ENCODE data around the gene RAD50.
"Not testable (repeated sequence)": the region's sequence is repeated elsewhere in the genome, so short reads cannot be mapped to it uniquely, and the experiment has no call there.

Gene RAD50

DNA sequence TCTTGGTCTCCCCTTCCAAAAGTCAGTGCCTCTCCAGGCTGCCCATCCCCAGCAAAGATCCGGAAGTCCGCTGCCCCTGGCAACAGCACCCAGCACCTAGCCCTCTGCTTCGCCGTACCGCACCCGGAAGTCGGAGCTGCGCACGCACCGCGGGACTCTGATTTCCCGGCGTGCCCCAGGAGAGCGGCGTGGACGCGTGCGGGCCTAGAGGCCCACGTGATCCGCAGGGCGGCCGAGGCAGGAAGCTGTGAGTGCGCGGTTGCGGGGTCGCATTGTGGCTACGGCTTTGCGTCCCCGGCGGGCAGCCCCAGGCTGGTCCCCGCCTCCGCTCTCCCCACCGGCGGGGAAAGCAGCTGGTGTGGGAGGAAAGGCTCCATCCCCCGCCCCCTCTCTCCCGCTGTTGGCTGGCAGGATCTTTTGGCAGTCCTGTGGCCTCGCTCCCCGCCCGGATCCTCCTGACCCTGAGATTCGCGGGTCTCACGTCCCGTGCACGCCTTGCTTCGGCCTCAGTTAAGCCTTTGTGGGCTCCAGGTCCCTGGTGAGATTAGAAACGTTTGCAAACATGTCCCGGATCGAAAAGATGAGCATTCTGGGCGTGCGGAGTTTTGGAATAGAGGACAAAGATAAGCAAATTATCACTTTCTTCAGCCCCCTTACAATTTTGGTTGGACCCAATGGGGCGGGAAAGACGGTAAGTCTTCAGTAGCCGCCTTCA lies at the start of gene RAD50:
TSS of gene RAD50 (plus strand) at position 215 of the 715 bp plus-strand sequence. CDS start at position 563, 348 bp downstream.
- peak; percentile 93 for DNase-seq

DNA sequence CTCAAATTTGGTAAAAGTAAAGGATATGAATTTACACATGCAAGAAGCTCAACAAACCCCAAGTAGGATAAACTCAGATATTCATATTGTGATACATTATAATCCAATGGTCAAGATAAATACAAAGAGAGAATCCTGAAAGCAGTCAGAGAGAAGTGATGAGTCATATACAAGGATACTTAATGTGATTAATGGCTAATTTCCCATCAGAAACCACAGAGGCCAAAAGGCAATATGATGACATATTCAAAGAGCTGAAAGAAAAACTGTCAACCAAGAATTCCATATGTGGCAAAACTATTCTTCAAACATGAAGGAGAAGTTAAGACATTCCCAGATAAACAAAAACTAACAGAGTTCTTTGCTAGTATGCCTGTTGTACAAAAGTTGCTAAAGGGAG lies 46.7 kb upstream of the RAD50 start:
- no peak for DNase-seq

DNA sequence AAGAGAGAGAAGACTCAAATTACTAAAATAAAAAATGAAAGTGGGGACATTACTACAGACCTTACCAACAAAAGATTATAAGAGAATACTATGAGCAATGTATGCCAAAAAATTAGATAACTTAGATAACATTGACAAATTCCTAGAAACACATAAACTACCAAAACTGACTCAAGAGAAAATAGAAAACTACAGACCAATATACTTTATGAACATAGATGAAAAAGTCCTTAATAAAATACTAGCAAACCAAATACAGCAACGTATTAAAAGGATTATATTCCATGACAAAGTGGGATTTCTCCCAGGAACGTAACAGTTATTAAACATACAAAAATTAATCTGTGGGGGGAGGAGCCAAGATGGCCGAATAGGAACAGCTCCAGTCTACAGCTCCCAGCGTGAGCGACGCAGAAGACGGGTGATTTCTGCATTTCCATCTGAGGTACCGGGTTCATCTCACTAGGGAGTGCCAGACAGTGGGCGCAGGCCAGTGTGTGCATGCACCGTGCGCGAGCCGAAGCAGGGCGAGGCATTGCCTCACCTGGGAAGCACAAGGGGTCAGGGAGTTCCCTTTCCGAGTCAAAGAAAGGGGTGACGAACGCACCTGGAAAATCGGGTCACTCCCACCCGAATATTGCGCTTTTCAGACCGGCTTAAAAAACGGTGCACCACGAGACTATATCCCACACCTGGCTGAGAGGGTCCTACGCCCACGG lies 43.0 kb upstream of the RAD50 start:
- not testable (repeated sequence) for DNase-seq

DNA sequence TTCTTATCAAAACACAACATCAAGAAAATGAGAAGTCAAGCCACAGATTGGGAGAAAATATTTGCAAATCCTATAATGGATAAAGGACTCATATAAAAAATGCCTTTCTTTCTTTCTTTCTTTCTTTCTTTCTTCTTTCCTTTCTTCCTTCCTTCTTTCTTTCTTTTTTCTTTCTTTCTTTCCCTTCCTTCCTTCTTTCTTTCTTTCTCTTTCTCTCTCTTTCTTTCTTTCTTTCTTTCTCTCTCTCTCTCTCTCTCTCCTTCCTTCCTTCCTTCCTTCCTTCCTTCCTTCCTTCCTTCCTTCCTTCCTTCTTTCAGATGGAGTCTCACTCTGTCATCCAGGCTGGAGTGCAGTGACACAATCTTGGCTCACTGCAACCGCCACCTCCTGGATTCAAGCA lies 34.7 kb upstream of the RAD50 start:
- DNase-seq = not testable (repeated sequence)

DNA sequence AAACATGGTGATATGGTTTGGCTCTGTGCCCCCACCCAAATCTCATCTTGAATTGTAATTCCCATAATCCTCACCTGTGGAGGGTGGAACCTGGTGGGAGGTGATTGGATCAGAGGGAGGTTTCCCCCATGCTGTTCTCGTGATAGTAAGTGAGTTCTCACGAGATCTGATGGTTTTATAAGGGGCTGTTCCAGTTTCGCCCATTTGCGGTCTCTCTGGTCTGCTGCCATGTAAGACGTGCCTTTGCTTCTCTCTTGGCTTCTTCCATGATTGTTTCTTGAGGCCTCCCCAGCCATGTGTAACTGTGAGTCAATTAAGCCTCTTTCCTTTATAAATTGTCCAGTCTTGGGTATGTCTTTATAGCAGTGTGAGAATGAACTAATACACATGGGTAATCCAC lies 31.9 kb upstream of the RAD50 start:
- DNase-seq = not testable (repeated sequence)

DNA sequence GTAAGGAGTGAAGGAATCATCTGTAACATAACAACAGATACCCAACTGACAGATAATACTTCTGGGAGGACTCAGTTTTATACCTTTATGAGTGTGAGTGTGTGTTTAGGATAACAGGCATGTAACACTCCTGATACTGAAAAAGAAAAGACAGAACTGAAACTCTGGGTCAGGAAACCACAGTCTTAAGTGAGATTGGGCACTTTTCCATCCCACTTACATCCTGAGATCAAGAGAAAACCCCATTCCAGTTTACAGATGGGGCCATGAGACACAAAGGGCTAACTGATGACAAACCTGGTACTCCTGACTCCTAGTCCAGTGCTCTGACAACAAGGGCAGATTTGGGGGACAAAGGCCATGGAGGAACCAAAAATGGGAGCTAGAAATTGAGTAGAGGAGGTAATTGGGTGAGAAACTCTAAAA lies 31.5 kb upstream of the RAD50 start:
- no peak for DNase-seq

DNA sequence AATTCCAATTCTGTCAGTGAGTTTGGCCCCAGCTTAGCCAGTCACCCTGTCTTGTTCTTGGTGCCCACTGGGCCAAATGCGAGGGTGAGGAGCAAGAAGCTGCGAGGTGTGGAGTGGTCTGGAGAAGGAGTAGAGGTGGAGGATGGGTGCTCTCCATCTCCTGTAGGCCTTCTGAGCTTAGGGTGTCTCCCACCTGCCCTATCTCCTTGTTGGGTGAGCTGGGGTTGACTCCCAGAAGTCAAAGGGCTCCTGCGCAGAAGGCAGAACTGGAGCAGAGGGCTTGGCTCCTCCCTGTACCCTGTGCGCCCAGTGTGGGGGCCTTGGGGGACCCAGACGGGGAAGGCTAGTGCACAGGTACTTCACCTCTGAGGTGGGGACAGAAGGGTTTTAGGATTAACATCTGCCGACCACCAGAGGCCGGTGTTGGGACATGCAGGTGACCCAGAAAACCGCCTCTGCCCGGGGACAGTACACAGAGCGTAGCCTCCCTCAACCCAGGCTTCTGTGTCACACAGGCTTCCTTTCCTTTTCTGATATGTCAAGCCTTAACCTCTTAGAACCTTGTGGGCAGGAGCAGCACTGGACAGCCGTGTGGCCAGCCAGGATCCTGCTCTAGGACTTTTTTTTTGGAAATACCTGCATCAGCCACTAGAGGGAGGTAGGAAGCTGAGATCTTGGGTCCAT lies 30.3 kb upstream of the RAD50 start:
- peak; percentile 62 for DNase-seq

DNA sequence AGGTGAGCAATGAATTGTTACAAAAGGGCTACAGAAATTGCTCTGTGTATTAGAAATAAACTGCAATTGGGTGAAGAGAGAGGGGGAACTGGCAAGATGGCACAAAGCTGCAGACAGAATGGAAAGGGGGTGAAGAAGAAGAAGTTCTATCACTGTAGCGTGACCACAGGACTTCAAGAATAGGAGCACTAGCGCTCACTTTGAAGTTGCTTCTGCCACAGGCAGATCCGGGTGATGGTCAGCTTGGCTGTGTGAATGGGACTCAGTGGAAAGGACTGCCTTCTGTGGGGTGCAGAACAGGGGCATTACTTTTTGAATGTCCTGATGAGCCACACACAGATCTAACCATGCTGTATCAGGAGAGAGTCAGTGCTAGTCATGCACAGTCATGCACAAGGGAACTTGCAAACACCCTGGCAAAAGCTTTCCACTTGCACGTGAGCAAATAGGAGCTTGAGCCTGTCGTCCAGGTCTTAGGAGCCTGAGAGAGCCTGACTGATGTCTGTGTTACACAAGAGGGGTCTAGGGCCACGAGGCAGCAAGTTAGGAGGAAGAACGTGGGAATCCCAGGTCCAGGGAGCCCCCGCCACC lies 29.7 kb upstream of the RAD50 start:
- no peak for DNase-seq

DNA sequence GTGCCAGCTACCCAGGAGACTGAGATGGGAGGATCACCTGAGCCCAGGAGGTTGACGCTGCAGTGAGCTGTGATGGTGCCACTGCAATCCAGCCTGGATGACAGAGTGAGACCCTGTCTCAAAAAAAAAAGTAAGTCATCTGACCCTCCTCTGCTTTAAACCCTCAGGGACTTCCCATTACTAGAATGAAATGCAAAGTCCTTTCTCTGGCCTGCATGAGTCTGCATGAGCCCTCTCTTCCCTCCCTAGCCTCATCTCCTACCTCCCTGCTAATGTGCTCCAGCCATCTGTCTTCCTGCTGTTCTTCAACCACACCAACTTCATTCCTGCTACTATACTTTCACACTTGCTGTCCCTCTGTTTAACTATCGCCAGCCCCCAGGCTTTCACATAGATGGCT lies 28.8 kb upstream of the RAD50 start:
- no peak for DNase-seq

DNA sequence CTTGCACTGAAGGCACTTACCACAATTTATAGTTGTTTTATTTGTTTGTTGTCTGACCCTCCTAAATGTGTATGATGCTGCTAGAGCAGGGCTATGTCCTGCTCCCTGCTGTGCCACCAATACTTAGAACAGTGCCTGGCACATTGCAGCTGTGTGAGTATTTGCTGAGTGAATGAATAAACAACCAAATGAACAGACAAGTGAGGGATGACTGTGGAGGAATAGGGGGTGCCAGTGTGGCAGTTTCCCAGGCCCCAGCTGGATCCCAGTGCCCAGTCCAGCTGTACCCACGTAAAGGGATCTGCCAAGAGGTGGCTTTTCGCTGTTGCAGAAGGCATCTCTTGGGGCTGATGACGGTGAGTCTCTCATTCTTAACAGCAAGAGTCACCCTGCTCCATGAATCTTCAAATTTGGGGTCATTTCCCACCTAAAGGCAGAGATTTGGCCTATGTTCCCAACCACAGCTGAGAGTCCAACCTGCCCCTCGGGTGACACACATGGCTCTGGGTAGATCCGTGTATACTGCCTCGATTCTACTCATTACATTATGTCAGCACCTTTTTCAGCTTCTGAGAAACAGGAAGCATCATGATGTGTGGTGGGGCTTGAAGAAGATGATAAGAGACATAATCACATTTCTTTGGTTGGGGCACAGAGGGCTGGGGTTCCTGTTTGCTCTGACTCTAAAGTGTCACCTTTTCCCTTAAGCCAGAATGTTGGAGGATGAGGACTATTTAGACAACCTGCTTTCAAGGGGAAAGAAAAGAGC lies 27.7 kb upstream of the RAD50 start:
- no peak for DNase-seq

DNA sequence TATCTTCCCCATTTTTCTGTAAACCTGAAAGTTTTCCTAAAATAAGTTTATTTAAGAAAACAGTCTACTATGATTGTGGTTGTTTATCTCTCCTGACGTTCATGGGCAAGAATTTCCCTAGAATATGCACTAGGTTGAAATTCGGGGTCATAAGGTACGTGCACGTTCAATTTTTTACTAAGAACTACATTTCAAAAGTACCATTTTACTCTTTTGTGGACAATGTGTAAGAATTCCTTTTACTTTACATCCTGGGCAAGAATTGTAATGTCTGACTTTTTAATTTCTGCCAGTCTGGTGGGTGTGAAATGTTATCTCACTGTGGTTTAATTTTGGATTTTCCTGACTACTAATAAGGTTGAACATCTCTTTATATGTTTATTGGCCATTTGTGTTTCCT lies 25.8 kb upstream of the RAD50 start:
- no peak for DNase-seq

DNA sequence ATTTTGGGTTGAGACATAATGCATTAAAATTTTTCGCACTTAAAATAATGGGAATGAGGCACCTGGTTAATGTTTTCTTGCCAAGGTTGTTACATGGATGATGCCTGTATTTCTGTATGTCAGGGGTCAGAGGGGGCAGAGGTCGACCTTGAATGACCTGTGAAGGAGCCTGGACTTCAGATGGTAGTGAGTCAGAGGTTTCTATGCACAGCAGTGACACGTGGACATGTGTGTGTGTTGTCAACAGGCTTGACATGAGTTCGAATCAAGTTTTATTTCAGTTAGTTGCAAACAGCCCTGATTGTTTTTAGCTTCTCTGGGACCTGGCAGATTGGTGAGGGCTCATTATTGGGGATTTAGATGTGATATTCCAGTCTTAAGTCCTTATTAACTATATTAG lies 17.1 kb upstream of the RAD50 start:
- no peak for DNase-seq

DNA sequence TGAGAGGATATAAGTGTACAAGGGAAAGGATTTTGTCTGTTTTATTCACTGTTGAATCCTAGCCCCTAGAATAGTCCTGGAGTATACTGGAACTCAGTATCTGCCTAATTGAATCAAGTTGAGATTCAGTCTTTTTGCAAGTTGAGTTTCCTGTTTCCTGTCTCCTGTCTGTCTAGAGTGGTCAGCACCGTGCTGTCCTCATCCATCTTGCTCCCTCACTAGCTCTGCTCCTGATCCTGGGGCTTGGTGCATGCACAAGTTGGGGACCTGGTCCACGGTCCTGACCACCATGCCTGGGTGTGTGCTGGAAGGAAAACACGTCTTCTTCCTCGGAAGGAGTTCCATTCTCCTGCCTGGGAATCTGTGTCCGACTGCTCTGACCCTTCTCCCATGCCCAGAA lies 16.6 kb upstream of the RAD50 start:
- no peak for DNase-seq

DNA sequence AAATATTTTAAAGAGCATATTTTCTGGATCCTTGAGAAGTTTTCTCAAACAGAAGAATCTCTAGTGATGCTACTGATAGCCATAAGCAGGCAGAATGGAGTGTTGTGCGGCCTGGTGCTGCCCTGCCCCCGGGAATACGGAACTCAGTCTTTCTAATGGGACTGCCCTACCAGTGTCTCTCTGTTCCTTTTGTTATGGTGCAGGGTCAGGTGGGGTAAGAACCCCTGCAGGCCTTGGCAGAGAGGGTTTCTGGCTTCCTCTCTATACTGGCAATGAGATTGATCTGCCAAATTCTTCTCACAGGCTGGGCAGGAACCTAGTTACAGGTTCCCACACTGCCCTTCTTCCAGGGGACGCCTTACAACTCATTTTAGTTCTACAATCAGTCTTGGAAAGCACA lies 16.0 kb upstream of the RAD50 start:
- DNase-seq = no peak

DNA sequence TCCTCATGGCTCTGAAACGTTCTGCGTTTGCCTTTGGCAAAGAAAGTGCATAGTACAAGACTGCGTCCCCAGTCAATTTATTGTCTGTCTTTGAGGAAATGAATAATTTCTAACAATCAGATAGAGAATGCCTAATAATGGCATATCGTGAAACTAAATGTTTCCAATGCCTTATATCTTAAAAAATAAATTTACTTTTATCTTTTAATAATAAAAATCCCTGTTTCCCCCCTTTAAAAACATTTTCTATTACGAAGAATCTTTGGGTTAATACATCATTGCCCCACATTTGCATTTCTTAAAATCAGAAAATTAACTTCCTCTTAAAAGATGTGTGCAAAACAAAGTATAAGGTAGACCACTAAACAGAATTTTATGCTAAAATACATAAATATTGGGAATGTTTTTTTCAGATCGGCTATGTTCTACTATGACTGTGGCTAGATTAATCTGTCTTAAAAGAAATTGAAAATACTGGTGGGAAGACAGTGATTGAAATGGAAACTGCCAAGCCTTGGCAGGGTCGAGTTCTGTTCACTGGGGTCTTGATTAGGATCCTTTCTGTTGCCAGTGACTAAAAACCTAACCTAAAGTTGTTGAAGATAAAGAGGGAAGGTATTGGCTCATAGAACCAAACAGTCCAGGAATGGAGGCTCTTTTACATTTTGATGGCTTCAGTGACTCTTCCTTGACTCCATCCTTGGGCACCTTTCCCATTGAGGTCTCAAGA lies 13.1 kb upstream of the RAD50 start, which contains the start of gene IL5:
TSS of gene IL5 (minus strand) at position 51 of the 730 bp plus-strand sequence. CDS start at position 7, 44 bp downstream.
- DNase-seq = no peak

DNA sequence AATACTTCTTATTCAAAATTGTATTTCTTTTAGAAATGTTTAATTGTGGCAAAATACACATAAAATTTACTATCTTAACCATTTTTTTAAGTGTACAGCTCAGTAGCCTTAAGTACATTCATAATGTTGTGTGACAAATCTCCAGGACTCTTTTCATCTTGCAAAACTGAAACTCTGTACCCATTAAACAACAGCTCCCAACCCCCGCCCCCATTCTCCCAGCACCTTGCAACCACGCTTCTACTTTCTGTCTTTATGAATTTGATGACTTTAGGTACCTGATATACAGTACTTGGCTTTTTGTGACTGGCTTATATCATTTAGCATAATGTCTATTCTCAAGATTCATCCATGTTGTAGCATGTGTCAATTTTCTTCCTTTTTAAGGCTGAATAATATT lies 10.7 kb upstream of the RAD50 start:
- DNase-seq = no peak

DNA sequence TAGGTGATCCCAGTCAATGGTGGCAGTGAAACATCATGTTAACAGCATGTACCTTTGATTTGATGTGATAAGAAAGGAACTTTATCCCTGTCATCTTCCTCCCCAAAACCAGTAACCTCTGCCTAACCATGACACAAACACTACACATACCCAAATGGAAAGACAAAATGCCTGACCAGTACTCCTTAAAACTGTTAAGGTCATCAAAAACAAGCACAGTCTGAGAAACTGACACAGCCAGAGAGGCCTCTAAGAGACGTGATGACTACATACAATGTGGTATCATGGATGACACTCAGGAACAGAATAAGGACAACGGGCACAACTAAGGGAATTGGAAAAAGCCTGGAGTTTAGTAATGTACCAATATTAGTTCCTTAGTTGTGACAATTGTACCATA lies 9.5 kb upstream of the RAD50 start:
- no peak for DNase-seq

DNA sequence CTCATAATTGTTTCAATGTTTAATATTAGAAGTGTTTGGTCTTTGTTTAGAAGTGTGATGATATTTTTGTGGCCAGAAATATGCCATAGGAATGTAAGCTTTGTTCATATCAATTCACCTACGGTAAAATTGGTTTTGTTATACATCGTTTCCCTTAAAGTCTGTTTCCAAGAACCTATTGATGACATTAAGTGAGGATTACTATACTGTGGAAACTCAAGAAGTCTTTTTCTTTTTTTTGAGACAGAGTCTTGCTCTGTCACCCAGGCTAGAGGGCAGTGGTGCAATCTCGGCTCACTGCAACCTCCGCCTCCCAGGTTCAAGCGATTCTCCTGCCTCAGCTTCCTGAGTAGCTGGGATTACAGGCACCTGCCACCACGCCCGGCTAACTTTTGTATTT lies 7.9 kb upstream of the RAD50 start:
- DNase-seq = not testable (repeated sequence)

DNA sequence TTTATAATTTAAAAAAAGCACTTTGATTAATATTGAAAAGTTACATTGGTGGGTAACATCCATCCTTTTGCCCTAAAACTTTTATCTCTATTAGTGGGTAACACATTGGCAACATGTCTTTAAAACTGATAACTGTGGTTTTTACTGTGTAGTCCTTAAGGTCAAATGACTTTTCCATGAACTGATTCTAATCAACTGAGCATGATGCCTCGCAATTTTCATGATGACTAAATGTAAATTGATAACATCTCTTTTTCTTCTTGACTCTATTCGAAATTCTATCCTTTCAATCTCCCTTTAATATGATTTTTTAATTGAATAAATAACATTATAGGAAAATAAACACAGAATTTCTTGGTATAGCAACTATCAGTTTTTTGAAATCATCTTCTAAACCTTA lies 7.2 kb upstream of the RAD50 start:
- DNase-seq = no peak

DNA sequence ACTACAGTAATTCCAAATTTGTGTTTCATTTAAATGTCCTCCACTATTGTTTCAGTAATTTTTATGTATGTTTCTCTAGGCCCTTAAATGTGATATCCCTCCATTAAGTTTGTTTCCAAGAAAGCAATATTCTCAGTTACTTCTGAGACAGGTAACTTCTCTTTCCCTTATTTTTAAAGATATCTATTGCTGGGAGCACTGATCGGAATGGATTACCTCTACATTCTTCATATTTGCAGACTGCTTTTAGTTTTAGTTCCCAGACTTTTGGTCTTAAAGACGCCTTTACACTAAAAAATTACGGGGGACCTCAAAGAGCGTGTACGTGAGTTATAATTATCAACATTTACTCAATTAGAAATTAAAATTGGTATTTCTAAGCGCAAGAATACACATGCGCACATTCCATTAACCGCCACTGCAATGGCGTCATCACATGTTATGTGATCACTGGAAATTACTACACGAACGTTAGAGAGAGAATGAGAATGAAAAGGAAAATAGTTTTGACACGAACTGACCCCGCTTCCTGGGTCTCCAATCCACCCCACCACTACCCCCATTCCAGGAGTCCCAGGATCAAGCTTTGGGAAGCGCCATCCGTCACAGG lies 519 bp upstream of the RAD50 start:
- no peak for DNase-seq

DNA sequence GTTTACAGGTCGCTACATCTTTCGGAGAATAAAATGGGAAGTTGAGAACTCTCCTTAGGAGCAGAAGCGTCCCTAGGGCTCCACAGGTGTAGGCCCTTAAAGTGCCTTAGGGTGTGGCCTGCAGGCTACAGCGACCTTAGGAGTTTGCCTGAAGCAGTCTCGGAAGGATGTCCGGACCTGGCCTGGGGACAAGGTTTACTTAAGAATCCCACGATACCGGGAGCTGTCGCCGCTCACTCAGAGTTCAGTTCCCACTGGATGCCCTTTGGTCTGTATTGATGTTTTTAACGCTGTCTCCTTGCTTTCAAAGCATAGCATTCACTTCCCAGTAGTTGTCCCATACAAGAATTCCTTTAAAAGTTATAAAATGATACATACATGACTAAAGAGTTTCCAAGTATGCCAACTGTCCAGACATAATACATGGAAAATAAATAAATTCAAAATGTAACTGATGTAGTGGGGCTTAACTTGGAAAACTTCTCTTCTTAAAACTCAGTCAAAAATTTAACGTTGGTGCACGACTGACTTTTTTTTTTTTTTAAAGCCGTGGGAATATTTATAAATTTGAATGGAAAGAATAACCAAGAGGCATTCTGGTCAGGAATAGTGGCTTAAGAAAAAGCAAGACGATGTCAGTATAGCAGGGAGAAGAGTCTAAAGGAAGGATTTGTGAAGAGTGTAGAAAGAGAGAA lies 848 bp downstream of the RAD50 start:
- DNase-seq = peak; percentile 58

Data from NCI-H146 (cell line).